HG02798 (cell line): ENCODE data around the gene MAGI2.
"Not testable (repeated sequence)": the region's sequence is repeated elsewhere in the genome, so short reads cannot be mapped to it uniquely, and the experiment has no call there.

Experiments used
- ATAC-seq: cut with Tn5 transposase; IDR thresholded peaks from one replicate; pipeline ENCODE4 v1.9.1; 2021; ENCODE audit warnings: mild to moderate bottlenecking; ENCODE audit not compliant: unreplicated experiment, poor library complexity

The MAGI2 gene

DNA sequence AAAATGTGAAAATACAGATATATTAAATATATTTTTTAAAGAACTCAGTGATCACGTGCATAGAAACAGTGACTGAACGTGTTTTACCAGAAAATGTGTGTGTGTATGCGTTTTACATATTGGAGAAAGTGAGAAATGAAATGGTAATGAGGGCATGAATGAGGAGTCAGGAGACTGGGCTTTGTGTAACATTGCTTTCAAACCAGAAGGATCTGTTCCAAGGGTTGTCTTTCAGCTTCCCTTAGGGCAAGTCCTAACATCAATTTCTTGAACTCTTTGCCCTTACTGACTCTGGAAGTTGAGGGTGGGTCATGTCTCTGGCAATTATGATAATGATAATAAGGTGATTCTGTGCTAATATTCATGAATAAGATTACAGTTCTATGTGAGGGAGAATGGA is 1097.6 kb downstream of the MAGI2 start:
- no peak for ATAC-seq

DNA sequence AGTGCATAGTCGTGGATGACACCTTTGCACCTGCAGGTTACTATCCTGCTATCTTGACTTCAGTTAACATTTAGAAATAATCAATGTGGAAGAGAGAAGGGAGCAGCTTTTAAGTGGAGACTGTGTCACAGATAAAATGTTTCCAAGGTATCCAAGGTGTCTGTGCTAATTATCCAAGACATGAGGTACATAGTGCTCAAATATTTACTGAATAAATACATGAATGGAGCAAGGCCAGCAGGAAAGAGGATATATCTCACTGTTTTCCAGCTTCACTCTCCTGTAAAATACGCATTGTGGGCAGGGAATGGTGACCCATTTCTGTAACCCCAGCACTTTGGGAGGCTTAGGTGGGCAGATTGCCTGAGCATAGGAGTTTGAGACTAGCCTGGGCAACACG is 1102.5 kb downstream of the MAGI2 start:
- no peak for ATAC-seq

DNA sequence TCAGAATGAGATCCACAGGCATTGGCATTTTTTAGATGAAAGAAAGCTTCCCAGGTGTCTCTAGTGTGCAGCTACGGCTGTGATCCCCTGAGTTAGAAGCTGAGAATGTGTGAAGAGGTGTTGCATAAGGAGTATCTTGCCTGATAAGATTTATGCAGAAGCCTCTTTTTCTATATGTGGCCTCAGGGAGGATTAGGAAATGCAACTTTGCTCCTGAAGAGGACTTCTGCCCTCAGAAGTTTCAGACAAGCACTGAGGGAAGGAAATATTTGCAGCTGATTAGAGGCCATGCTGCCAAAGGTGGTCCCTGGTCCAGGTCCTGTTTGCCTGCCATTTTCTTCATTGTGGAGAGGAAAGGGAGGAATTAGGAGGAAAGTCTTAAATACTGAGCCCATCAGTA is 1103.1 kb downstream of the MAGI2 start:
- ATAC-seq = no peak

DNA sequence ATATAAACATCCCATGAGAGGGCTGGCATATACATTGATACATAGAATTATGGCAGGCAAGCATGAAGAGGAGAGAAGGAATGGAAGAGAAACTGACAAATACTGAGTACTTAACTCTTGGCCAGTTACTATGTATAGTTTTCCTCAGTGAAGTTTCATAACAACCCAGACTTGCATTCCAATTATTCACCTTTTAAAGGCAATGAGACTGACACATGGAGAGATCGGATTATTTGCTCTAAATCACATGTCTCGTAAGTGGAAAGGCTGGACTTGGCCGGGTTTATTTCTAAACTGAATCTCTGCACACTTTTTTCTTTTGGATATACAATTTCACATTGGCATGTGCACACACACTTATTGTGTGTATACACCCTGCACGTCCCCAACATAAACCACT is 1106.6 kb downstream of the MAGI2 start:
- no peak for ATAC-seq

GRCh38 chr7:78345979-78346378 is 1107.5 kb downstream of the MAGI2 start:
- no peak for ATAC-seq

DNA sequence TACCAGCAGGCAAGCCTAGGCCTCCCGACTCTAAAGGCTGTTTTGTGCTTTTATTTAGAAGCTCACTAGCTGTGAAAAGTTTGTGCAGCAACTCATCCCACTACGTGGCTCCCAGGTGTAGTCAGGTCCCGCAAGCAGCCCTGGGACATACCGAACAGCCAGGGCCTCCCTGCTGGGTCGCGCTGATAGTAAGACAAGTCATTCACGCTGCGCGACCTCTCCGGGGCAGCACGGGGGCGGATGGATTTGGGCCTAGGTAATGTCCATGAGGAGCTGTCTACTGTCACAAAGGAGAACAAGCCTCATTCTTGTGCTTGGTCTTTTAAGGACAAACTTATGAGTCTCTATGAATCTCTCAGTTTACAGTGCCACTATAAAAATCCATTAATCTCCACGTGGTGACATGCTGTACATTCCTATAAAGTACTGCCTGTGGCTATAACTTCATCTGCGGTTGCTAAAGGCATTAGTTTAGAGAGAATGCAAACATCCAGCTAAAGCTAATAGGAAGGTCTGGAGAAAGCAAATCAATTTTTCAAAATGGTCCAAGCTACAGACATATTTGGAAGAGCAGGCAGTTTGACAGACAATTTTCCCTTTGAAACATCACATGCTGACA is 1108.1 kb downstream of the MAGI2 start:
- no peak for ATAC-seq

GRCh38 chr7:78334426-78334825 is 1119.0 kb downstream of the MAGI2 start:
- ATAC-seq = no peak

DNA sequence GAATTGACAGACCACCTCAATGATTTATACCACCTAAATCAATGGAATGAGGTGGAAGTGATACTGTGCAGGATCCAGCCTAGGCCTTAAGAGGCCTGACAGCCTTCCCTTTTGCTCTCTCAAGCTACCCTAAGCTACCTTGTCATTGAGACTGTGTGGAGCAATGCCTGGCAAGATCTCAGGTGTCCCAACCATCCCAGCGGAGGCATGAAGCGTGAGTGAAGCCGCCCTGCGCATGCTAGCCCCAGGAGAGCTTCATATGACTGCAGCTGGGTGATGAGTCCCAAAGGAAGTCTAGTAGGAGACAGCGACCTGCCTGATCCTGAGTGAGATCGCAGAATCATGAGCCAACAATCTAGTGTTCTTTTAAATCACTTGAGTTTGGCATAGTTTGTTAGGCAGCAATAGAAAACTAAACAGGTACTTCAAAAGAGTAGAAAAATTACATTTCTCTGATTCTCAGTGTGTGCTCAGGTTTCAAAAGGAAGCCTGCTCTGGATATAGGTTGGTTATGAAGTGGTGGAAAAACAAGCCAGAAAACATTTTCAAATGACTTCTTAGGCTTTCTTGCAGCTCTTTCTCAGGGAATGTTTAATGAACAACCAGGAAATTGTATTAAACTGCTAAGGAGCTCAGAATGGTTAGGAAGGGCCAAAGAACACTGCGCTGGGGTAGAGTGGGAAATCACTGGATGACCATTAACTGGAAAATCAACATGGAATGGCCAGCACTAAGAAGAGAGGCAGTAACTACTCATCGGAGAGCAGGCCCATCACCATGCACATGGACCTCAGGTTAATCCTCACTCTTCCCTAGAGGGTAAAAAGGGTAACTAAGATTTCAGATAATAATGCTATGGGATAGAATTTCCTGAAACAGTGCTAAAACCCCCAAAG is 1119.7 kb downstream of the MAGI2 start:
- no peak for ATAC-seq

DNA sequence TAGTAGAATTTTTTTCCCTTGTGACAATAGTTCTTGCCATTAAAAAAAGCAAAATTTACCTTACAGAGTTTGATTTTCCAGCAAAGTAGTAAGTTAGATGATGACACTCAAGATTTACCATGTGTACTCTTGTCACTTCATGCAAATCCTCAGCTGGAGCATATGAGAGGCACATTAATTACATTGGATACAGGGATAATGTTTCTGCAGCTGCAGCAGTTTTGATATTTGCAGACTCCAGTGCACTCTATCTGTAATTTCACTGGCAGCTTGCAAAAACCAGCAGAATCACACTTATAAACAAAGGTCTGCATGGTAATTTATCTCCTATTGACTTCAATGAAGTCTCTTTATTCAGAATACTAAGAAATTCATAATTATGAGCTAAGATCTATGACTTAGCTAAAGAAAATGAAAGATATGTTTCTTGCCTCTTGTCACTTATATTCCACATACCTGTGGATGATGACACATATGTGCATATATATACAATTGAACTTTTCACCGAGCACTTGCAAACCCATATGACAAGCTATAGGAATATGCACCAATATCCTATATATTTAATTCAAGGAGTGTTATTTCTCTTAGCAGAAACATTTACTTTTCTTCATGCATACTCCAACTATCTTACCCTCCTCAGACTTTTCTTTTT is 1124.3 kb downstream of the MAGI2 start:
- ATAC-seq = no peak

- no peak for ATAC-seq
Measured at GRCh38 chr7:78327718-78328117, 1125.7 kb downstream of the MAGI2 start.

DNA sequence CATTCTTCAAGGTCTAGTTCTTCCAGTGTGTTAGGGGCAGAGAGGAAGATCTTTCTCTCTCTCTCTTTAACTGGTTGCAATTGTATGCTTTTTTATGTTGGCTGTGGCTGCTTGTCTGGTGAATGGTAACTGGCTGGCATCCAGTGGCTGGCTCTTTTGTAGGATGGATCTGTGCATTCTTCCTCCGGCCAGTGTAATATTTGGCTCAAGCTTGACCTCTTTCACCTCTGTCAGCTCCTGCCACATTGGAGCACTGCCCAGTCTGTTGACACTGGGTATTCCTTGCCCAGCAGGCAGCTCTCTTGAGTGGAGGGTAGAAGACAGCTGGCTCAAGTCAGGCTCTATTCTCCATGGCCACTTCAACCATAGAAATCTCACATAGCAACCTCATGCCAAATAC is 1126.6 kb downstream of the MAGI2 start:
- ATAC-seq = no peak

DNA sequence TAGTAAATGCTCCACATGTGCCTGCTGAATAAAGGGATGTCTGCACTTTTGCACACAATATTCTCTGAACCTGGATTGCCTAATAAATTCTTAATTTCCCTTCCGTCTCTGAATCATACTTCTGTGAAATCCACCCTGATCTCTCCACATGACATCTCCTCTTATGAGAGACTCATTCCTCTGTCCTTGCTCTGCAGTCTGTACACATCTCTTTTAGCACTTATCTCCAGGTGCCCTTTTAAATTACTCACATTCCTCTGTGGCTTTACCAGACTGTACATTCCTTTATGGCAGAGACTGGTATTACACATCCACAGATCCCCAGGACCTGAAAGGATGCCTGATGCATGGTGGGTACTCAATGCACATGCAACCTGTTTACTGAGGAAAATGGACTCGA is 1127.3 kb downstream of the MAGI2 start:
- no peak for ATAC-seq

- ATAC-seq = no peak
Measured at GRCh38 chr7:78323118-78323517, 1130.3 kb downstream of the MAGI2 start.

GRCh38 chr7:78322231-78322630 is 1131.2 kb downstream of the MAGI2 start:
- not testable (repeated sequence) for ATAC-seq

DNA sequence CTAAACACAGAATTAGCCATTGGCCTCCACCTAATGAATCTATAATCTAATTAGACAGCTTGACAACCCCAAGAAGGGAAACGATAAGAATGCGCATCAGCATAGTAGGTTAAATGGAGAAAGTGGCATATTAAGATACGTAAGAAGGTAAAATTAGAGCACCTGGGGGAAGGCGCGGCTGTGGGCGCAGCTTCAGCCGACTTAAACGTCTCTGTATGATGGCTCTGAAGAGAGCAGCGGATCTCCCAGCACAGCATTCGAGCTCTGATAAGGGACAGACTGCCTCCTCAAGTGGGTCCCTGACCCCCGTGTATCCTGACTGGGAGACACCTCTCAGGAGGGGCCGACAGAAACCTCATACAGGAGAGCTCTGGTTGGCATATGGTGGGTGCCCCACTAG is 1136.1 kb downstream of the MAGI2 start:
- ATAC-seq = no peak

GRCh38 chr7:78316110-78316509 is 1137.4 kb downstream of the MAGI2 start:
- ATAC-seq = no peak

GRCh38 chr7:78315119-78315518 is 1138.3 kb downstream of the MAGI2 start:
- ATAC-seq = no peak

- ATAC-seq = no peak
Measured at GRCh38 chr7:78311181-78311580, 1142.3 kb downstream of the MAGI2 start.

- no peak for ATAC-seq
Measured at GRCh38 chr7:78307892-78308291, 1145.6 kb downstream of the MAGI2 start.

GRCh38 chr7:78306634-78307033 is 1146.8 kb downstream of the MAGI2 start:
- no peak for ATAC-seq

- ATAC-seq = no peak
Measured at GRCh38 chr7:78301407-78301806, 1152.1 kb downstream of the MAGI2 start.
